ENCODE data around the gene FAAH2.
A peak's percentile ranks its signal among the peaks of the same experiment; 100 is the strongest.
"Not testable (repeated sequence)": the region's sequence is repeated elsewhere in the genome, so short reads cannot be mapped to it uniquely, and the experiment has no call there.

Gene FAAH2

GRCh38 chrX:57313583-57314215, 27.2 kb downstream of the FAAH2 start:
- no peaks in the 10 kb centered on the region for H3K9me3 ChIP-seq (ENCODE audit: severe bottlenecking)
- H3K27ac ChIP-seq: no peak overlapping the region
- no peak overlapping the region for H3K4me3 ChIP-seq (ENCODE audit: low read depth, low read length)

GRCh38 chrX:57329008-57329407, 42.5 kb downstream of the FAAH2 start:
- no peak for DNase-seq
- TF ChIP-seq CTCF (IDR thresholded peaks at IDR 0.05; ENCODE audit: low read depth, low read length): peak; percentile 40
- no peaks in the 10 kb centered on the region for H3K36me3 ChIP-seq
- no peak overlapping the region for H3K27ac ChIP-seq
- peaks cover 5% of the 10 kb centered on the region for H3K27me3 ChIP-seq (ENCODE audit: insufficient read depth, low read depth, severe bottlenecking)
- H3K4me3 ChIP-seq (ENCODE audit: low read depth, low read length): no peak overlapping the region
- H3K9me3 ChIP-seq (ENCODE audit: severe bottlenecking): no peaks in the 10 kb centered on the region

More at GRCh38 chrX:57313583-57314215, 27.2 kb downstream of the FAAH2 start:
- no peak for DNase-seq
- no peak for TF ChIP-seq CTCF (IDR thresholded peaks at IDR 0.05; ENCODE audit: low read depth, low read length)
- H3K27me3 ChIP-seq (ENCODE audit: insufficient read depth, low read depth, severe bottlenecking): no peaks in the 10 kb centered on the region
- no peaks in the 10 kb centered on the region for H3K36me3 ChIP-seq

- H3K36me3 ChIP-seq; DNase-seq; H3K27ac ChIP-seq; H3K27me3 ChIP-seq (ENCODE audit: insufficient read depth, low read depth, severe bottlenecking); H3K9me3 ChIP-seq (ENCODE audit: severe bottlenecking); H3K4me3 ChIP-seq (ENCODE audit: low read depth, low read length): not testable (repeated sequence)
These were observed 49.3 kb downstream of the FAAH2 start for GRCh38 chrX:57335790-57336189.

GRCh38 chrX:57353472-57354132, 67.1 kb downstream of the FAAH2 start:
- Histone ChIP-seq H3K27me3 (ENCODE audit: insufficient read depth, low read depth, severe bottlenecking) (no peaks in the 10 kb centered on the region), H3K36me3 (no peaks in the 10 kb centered on the region), H3K9me3 (ENCODE audit: severe bottlenecking) (no peaks in the 10 kb centered on the region), H3K4me3 (ENCODE audit: low read depth, low read length) (no peak overlapping the region), H3K27ac (no peak overlapping the region)
- TF ChIP-seq CTCF (IDR thresholded peaks at IDR 0.05; ENCODE audit: low read depth, low read length): no peak
- DNase-seq: no peak

GRCh38 chrX:57364145-57364544, 77.6 kb downstream of the FAAH2 start:
- no peak for TF ChIP-seq CTCF (IDR thresholded peaks at IDR 0.05; ENCODE audit: low read depth, low read length)
- H3K9me3 ChIP-seq (ENCODE audit: severe bottlenecking): no peaks in the 10 kb centered on the region
- no peaks in the 10 kb centered on the region for H3K27me3 ChIP-seq (ENCODE audit: insufficient read depth, low read depth, severe bottlenecking)
- H3K36me3 ChIP-seq: no peaks in the 10 kb centered on the region
- no peak overlapping the region for H3K4me3 ChIP-seq (ENCODE audit: low read depth, low read length)
- DNase-seq: no peak
- H3K27ac ChIP-seq: no peak overlapping the region

- Histone ChIP-seq H3K4me3 (ENCODE audit: low read depth, low read length) (no peak overlapping the region), H3K9me3 (ENCODE audit: severe bottlenecking) (no peaks in the 10 kb centered on the region), H3K36me3 (no peaks in the 10 kb centered on the region), H3K27ac (no peak overlapping the region), H3K27me3 (ENCODE audit: insufficient read depth, low read depth, severe bottlenecking) (no peaks in the 10 kb centered on the region)
- DNase-seq: no peak
- TF ChIP-seq CTCF (IDR thresholded peaks at IDR 0.05; ENCODE audit: low read depth, low read length): no peak
These were observed 79.9 kb downstream of the FAAH2 start for GRCh38 chrX:57366430-57366829.
